Muscle layer of colon (tissue), 2 donors: ENCODE results near the gene BRSK2.

Experiments used
- H3K27ac ChIP-seq: one replicate; pipeline ENCODE4 v1.7.0; 2013; ENCODE audit warnings: low read depth, mild to moderate bottlenecking, low read length, moderate library complexity
- H3K27me3 ChIP-seq, 2 donors: one replicate each; pipeline ENCODE4 v1.7.0; 2013; ENCODE audit warnings: low read length in 2 of 2, mild to moderate bottlenecking in 2 of 2; ENCODE audit not compliant: insufficient read depth in 2 of 2, control insufficient read depth in 1 of 2
- H3K36me3 ChIP-seq: one replicate; pipeline ENCODE4 v1.7.0; 2013; ENCODE audit warnings: mild to moderate bottlenecking, low read length; ENCODE audit not compliant: insufficient read depth
- H3K4me1 ChIP-seq: one replicate; pipeline ENCODE4 v1.7.0; 2013; ENCODE audit warnings: mild to moderate bottlenecking, low read length; ENCODE audit not compliant: insufficient read depth
- H3K4me3 ChIP-seq, 2 donors: one replicate each; pipeline ENCODE4 v1.7.0; 2013; ENCODE audit warnings: low read length in 2 of 2, low read depth in 1 of 2, mild to moderate bottlenecking in 1 of 2, moderate library complexity in 1 of 2
- H3K9ac ChIP-seq: one replicate; pipeline ENCODE4 v1.7.0; 2013; ENCODE audit warnings: low read length
- H3K9me3 ChIP-seq: one replicate; pipeline ENCODE4 v1.7.0; 2013; ENCODE audit warnings: mild to moderate bottlenecking, low read length
- donor health status: abdominal sarcoma.
- donor health status: Adenocarcinoma of cecum.

BRSK2 gene

DNA sequence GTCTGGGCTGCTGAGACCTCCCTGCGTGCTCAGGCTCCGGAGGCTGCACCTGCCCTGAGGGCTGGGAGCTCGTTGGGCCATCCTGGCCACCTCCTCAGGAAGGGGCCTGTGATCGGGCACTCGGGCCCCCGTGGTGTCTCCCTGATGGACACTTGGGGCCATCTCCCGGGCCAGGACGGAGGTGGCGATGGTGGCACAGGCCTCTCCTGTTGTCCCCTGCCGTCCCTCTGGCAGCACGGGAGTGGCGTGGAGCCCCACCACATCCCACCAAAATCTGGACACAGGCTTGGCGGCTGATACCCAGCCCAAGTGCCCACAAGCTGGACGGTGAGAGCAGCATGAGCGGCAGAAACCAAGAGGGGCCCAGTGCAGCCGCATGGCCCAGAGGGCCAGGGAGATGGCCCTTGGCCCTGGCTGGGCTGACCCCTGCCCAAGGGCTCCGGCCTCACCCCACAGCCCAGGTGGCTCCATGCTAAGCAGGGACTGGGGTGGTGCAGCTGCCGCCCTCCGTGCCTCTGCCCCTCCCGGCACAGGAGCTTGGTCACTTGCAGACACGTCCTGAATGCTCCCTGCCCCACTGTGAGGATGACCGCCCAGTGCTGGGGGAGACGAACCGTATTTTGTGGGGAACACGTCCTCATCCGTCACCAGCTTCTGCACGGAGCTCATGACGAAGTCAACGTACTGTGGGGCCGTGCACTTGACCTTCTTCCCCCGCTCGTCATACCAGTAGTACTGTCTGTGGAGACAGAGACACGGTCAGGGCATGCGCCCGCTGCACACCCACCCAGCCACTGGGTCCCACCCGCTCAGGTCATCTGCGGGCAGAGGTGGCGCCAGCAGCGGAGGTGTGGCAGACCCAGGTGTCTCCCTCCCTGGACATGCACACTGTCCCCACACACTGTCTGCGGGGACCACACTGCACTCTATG, 81.2 kb downstream of the BRSK2 start:
- no peaks in the 10 kb centered on the region for H3K27me3 ChIP-seq
- H3K4me3 ChIP-seq, result no peak overlapping the region
- no peak overlapping the region for H3K9ac ChIP-seq
- no peak overlapping the region for H3K27ac ChIP-seq
- no peaks in the 10 kb centered on the region for H3K9me3 ChIP-seq
- peaks cover 15% of the 10 kb centered on the region for H3K4me1 ChIP-seq
- H3K36me3 ChIP-seq, result peaks cover 55% of the 10 kb centered on the region

DNA sequence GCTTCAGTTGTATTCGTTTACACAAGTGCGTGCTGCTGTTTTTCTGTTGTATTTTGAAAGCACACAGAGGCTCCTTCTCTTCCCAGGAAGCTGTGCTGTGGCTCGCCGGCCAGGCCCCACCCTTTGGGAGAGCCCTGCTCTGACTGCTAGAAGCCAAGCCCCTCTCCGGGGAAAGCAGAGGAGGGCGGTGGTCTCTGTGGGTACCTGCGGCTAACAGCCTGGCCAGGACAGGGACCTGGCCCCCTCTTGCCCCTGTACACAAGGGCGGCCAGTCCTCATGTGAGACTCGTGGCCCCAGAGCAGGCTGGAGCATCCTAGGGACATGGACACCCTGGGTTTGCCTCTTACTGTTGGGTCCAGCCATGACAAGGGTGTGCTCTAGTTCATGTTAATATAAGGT, 82.0 kb downstream of the BRSK2 start:
- Histone ChIP-seq H3K4me1 (peaks cover 15% of the 10 kb centered on the region), H3K36me3 (peaks cover 63% of the 10 kb centered on the region), H3K9ac (no peak overlapping the region), H3K27ac (no peak overlapping the region), H3K4me3 (no peak overlapping the region), H3K9me3 (no peaks in the 10 kb centered on the region), H3K27me3 (no peaks in the 10 kb centered on the region)

DNA sequence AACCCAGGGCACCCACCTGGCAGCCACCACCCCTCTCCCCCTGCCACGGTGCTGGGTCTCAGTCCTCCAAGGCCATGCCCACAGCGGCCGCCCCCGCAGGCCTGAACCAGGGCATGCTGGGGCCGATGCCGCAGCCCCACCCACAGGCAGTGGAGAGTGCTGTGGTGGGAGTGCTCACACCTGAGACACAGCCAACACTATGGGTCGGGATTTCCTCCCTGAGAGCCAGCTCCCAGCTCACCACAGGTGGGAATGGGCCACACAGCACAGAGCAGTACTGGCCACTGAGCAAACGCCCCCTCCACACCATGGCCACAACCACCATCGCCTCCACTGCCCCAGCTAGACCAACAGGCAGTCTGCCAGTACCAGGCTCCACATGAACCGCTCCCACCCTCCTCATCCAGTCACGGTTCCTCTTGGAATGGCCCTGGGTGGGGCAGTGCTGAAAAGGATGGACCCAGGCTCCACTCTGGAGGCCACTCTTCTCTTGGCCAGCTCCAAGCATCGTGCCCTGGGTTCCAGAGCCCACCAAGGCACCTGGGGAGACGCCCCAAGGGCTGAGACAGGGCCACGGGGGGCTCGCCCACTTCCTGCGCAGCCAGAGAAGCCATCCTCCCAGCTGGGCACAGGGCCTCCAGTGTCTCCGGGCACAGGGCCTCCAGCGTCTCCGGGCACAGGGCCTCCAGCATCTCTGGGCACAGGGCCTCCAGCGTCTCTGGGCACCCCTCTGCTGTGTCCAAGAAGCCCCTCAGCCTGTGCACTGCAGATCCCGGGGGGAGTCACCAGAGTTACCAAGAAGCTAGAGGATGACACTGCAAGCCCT, 82.7 kb downstream of the BRSK2 start:
- Histone ChIP-seq H3K4me1 (peaks cover 15% of the 10 kb centered on the region), H3K36me3 (peaks cover 70% of the 10 kb centered on the region), H3K27me3 (no peaks in the 10 kb centered on the region), H3K27ac (peak overlapping the region; percentile 3), H3K4me3 (no peak overlapping the region), H3K9me3 (no peaks in the 10 kb centered on the region), H3K9ac (no peak overlapping the region)

DNA sequence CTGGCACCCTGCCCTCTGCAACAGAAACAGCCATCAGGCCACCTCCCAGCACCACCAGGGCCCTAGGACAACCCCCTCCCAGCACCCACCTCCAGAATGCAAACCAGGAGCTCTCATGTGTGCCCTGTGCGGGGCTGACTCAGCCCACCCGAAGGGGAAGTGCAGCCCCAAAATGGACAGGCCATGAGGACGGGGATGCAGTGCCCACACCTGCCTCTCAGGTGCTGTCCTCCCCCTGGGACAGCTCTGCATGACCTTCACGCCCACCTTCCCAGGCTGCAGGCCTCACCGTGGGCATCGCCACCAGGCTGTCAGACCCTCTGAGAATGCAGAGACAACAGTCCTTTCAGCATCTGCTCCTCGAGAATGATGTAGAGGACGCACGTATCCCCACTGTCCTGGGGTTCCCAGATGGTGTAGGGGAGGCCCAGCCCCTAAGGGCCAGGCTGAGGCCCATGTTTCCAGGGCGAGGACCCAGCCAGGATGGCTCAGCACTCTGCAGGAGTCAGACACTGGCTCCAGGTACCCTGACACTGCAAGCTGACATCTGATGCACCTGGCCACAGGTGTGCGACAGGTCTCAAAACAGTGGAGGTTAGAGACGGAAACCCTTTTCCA, 83.4 kb downstream of the BRSK2 start:
- Histone ChIP-seq H3K4me3 (no peak overlapping the region), H3K27ac (no peak overlapping the region), H3K4me1 (peaks cover 9% of the 10 kb centered on the region), H3K27me3 (no peaks in the 10 kb centered on the region), H3K36me3 (peaks cover 77% of the 10 kb centered on the region), H3K9me3 (no peaks in the 10 kb centered on the region), H3K9ac (no peak overlapping the region)

DNA sequence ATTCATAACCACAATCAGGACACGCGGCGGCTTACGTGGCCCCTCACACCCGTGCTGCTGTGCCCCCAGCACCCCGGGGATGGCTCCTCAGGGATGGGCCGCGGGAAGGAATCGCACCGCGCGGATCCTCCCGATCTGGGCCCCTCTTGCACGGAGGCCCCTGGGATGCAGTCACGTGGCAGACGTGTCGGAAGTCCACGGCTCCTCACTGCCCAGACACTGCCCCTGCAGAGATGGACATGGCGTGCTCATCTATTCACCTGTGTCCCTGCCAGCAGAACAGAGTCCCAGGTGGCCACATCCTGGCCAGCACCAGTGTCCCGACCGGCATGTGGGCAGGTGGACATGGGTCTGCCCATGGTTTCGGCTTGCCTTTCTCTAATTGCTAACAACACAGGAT, 84.1 kb downstream of the BRSK2 start:
- Histone ChIP-seq H3K4me1 (peaks cover 9% of the 10 kb centered on the region), H3K9ac (no peak overlapping the region), H3K9me3 (no peaks in the 10 kb centered on the region), H3K4me3 (no peak overlapping the region), H3K27ac (no peak overlapping the region), H3K27me3 (no peaks in the 10 kb centered on the region), H3K36me3 (peaks cover 84% of the 10 kb centered on the region)

DNA sequence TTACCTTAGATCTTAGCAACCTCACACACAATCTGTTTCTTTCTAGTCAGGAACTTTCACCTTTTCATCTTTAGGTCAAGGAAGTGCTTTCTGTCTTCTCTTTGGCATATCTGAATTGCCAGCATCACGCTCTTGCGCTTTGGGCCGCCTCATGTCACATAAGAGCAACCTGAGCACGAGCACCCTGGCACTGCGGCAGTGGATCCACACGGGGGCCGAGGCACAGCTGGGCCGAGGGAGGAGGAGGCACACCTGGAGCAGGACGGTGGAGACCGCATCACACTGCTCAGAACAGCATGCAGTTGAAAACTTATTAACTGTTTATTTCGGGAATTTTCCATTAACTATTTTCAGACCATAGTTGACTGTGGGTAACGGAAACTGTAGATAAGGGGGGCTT, 86.1 kb downstream of the BRSK2 start:
- no peaks in the 10 kb centered on the region for H3K9me3 ChIP-seq
- peaks cover 27% of the 10 kb centered on the region for H3K4me1 ChIP-seq
- peaks cover 87% of the 10 kb centered on the region for H3K36me3 ChIP-seq
- H3K4me3 ChIP-seq, result no peak overlapping the region
- H3K9ac ChIP-seq, result no peak overlapping the region
- H3K27me3 ChIP-seq, result no peaks in the 10 kb centered on the region
- H3K27ac ChIP-seq, result no peak overlapping the region

DNA sequence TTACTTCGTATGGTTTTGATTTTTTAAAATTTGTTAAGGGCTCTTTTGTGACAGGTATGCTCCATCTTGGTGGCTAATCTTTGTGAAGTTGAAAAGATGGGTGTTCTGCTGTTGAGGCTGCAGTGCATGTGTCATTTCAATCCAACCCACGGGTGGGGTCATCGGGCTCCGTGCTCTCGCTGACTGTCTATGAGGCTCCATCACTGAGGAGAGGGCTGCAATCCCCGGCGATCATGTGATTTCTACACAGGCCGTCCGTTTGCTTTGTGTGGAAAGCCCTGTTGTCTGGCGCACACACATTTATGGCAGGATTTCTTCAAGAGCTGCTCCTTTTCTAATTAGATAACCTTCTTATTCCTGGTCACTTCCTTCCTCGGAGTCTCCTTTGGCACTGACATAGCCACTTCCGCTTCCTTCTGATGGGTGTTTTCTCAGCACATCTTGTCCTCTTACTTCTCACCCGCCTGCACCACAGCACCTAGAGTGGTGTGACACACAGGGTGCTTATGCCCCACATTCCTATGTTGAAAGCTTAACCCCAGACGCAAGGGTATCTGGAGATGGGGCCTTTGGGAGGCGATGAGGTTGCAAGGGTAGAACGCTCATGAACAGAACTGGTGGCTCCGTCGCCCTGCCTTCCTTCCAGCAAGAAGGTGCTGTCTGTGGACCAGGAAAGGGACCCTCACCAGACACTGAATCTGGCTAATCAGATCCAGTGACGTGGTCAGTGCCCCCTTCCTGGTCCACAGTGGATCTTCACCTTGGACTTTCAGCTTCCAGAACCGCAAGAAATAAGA, 87.4 kb downstream of the BRSK2 start:
- Histone ChIP-seq H3K4me3 (no peak overlapping the region), H3K27ac (peak overlapping the region; percentile 25), H3K36me3 (peaks cover 79% of the 10 kb centered on the region), H3K9me3 (no peaks in the 10 kb centered on the region), H3K9ac (no peak overlapping the region), H3K27me3 (no peaks in the 10 kb centered on the region), H3K4me1 (peaks cover 38% of the 10 kb centered on the region)

DNA sequence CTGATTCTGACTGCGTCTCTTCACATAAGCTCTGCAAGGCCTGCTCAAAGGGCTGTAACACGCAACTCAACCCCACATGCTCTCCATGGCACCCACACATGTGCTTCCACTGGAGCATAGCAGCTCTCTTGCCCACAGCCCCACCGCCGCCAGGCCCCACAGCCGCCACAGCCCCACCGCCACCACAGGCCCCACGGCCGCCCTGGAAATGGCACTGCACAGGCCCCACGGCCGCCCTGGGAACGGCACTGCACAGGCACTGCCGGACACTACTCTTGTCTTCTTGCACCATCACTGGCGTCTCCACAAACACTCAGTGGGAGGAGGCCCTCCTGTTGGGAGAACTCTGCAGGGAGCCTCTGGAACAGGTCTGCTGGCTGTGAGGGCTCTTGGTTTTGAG, 88.3 kb downstream of the BRSK2 start:
- Histone ChIP-seq H3K4me3 (no peak overlapping the region), H3K9me3 (no peaks in the 10 kb centered on the region), H3K36me3 (peaks cover 76% of the 10 kb centered on the region), H3K27ac (peak overlapping the region; percentile 96), H3K9ac (no peak overlapping the region), H3K4me1 (peaks cover 46% of the 10 kb centered on the region), H3K27me3 (no peaks in the 10 kb centered on the region)

DNA sequence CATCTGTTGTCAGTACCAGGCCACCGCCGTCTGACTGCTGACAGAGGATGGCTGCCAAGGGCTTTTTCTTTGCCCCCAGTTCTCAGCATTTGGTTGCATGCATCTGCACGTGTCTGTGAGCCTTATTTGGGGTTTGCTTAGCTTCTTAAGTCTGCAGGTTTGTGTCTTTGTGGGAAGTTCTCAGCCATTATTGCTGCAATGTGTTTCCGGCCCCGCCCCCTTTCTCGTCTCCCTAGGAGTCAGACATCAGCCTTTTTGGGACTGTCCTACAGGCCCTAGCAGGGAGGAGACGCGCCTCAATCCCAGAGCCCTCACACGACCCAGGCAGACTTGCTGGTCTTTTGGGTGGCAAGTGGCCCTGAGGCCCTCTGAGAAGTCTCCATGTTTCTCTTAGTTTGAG, 88.8 kb downstream of the BRSK2 start:
- H3K27ac ChIP-seq, result peak overlapping the region; percentile 96
- H3K36me3 ChIP-seq, result peaks cover 71% of the 10 kb centered on the region

DNA sequence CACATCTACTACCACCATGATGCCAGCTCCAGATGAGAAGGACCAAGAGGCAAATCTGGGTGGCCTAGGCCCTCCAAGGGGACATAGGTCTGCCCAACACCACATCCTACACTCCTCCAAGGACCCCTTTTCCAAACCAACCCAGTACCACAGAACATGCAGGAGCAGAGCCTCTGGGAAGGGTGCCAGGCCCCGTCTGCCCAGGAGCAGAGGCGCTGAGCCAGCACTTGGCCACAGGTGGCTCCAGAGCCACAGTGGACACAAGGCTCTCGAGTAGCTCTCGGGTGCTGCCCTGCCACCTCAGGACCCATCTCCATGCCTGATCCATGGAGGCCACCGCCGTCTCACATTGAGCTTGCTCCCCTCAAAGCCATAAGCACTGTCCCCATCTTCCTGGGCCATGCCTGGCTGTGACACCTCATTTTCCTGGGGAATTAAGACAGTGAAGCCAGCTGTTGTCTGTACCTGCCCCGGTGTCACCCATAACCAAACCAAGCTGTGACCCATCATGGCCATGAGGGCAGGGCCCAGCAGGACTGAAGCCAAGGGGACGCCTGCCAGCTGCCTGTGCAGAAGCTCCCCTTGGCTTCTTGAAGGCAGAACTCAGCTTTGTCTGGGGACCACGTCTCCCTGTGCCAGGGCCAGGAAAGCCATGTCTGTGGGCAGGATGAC, 89.4 kb downstream of the BRSK2 start:
- H3K36me3 ChIP-seq, result peaks cover 65% of the 10 kb centered on the region
- no peaks in the 10 kb centered on the region for H3K9me3 ChIP-seq
- peak overlapping the region; percentile 96 for H3K27ac ChIP-seq
- no peak overlapping the region for H3K4me3 ChIP-seq
- H3K27me3 ChIP-seq, result no peaks in the 10 kb centered on the region
- no peak overlapping the region for H3K9ac ChIP-seq
- peaks cover 57% of the 10 kb centered on the region for H3K4me1 ChIP-seq

More for the DNA sequence above, 88.8 kb downstream of the BRSK2 start:
- H3K9ac ChIP-seq, result no peak overlapping the region
- no peak overlapping the region for H3K4me3 ChIP-seq
- H3K9me3 ChIP-seq, result no peaks in the 10 kb centered on the region
- no peaks in the 10 kb centered on the region for H3K27me3 ChIP-seq
- H3K4me1 ChIP-seq, result peaks cover 51% of the 10 kb centered on the region
